ENCODE results near the gene SPAG17.

DNA sequence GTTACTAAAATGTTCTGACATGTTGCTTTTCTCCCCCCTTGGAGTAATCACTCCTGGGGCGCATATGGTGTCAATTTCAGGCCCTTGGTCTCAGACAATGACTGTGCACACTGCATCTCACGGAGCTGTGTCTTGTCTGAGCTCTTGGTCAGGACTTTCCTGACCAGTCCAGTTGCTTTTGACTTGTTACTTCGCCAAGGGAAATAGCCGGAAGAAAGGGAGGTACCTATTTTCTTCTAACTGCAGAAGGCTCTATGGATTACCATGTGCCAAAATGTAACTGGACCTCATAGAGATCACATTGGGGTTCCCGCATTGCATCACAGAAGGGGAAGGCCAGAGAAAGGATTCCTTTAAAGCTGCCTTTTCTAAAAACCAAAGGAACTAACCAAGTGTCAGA lies 68.6 kb downstream of the SPAG17 start:
- TF ChIP-seq, protein P1, sequence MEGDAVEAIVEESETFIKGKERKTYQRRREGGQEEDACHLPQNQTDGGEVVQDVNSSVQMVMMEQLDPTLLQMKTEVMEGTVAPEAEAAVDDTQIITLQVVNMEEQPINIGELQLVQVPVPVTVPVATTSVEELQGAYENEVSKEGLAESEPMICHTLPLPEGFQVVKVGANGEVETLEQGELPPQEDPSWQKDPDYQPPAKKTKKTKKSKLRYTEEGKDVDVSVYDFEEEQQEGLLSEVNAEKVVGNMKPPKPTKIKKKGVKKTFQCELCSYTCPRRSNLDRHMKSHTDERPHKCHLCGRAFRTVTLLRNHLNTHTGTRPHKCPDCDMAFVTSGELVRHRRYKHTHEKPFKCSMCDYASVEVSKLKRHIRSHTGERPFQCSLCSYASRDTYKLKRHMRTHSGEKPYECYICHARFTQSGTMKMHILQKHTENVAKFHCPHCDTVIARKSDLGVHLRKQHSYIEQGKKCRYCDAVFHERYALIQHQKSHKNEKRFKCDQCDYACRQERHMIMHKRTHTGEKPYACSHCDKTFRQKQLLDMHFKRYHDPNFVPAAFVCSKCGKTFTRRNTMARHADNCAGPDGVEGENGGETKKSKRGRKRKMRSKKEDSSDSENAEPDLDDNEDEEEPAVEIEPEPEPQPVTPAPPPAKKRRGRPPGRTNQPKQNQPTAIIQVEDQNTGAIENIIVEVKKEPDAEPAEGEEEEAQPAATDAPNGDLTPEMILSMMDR (IDR thresholded peaks at IDR 0.05) = no peak
- no peak for TF ChIP-seq EZH2 (IDR thresholded peaks at IDR 0.05; ENCODE audit: borderline replicate concordance, insufficient read depth, low read depth, low read length, poor library complexity, severe bottlenecking)

Data from B cell (primary cell).